ENCODE results near the gene TLCD3B.

DNA sequence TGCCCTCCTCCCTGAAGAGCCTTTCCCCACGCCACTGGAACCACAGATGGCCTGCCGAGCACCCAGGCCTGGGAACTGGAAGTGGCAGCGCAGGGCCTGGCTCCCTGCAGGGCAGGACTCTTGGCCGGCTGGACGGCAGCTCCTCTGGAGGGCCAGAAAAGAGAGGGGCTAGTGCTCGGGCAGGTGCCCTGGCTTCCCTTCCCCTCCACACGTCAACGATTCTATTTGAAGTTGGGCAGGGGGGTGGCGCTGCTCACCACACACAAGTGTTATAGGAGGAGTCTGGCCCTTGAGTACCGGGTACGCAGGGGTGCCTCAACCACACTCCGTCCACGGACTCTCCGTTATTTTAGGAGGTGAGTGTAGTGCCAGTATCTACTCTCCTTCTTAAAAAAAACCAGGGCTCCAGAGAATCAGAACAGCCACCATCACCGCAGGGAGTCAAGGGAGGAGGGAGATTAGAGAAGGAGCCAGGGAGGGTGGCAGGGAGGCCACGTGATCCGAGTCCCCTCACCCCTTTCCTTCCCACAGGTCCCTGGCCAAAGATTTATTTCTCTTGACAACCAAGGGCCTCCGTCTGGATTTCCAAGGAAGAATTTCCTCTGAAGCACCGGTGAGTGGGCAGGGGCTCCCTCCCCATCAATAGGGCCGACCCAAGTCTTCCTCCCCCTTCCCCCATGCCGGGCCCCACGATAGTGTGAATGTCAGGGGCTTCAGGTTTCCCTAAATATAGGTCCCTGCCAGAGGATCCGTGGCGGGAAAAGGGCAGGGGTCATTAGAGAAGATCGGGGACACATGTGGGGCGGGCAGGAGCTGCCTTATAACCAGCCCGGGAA is 33.0 kb upstream of the TLCD3B start:
- TF ChIP-seq EZH2 (IDR thresholded peaks at IDR 0.05; ENCODE audit: low read length, unreplicated experiment) (no peak), EZH2phosphoT487 (IDR thresholded peaks at IDR 0.05; ENCODE audit: borderline replicate concordance, low read length) (no peak)
- TF ChIP-seq, protein P1, sequence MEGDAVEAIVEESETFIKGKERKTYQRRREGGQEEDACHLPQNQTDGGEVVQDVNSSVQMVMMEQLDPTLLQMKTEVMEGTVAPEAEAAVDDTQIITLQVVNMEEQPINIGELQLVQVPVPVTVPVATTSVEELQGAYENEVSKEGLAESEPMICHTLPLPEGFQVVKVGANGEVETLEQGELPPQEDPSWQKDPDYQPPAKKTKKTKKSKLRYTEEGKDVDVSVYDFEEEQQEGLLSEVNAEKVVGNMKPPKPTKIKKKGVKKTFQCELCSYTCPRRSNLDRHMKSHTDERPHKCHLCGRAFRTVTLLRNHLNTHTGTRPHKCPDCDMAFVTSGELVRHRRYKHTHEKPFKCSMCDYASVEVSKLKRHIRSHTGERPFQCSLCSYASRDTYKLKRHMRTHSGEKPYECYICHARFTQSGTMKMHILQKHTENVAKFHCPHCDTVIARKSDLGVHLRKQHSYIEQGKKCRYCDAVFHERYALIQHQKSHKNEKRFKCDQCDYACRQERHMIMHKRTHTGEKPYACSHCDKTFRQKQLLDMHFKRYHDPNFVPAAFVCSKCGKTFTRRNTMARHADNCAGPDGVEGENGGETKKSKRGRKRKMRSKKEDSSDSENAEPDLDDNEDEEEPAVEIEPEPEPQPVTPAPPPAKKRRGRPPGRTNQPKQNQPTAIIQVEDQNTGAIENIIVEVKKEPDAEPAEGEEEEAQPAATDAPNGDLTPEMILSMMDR (conservative IDR thresholded peaks at IDR 0.05; ENCODE audit: low read depth, low read length): peak; percentile 38

Data from PC-3 (cell line).